Type B pancreatic cell (in vitro differentiated cells): ENCODE measurements around the gene RARS1. TPM values are rescaled to one million over a fixed set of nuclear protein-coding genes. Genes with fewer than 3 reads are reported as not detected.

Experiments
- DNase-seq: peaks from one replicate; pipeline ENCODE4 v3.0.0; 2021; ENCODE audit warnings: mixed read lengths; ENCODE audit not compliant: unreplicated experiment; ENCODE audit errors: extremely low spot score
- H3K27ac Mint-ChIP-seq: 2 replicates; pipeline ENCODE4 v1.8.0; 2021; ENCODE audit warnings: mild to moderate bottlenecking, mixed read lengths
- H3K27me3 Mint-ChIP-seq: 2 replicates; pipeline ENCODE4 v1.8.0; 2021; ENCODE audit warnings: mixed read lengths
- H3K36me3 Mint-ChIP-seq: 2 replicates; pipeline ENCODE4 v1.8.0; 2021; ENCODE audit warnings: mixed read lengths
- H3K4me1 Mint-ChIP-seq: one replicate; pipeline ENCODE4 v1.8.0; 2021; ENCODE audit warnings: mixed read lengths; ENCODE audit not compliant: unreplicated experiment
- H3K4me3 Mint-ChIP-seq: 2 replicates; pipeline ENCODE4 v1.8.0; 2021; ENCODE audit warnings: mild to moderate bottlenecking, mixed read lengths
- H3K9me3 Mint-ChIP-seq: 2 replicates; pipeline ENCODE4 v1.8.0; 2021; ENCODE audit warnings: mixed read lengths
- CTCF ChIP-seq: fragments of 200-600 bp; sonication (generic); conservative IDR thresholded peaks from 2 replicates; pipeline ENCODE4 v1.5.0; 2021; ENCODE audit warnings: antibody characterized with exemption, mild to moderate bottlenecking
- total RNA-seq: library from RNA; stranded (reverse); gene quantifications from 2 replicates; pipeline ENCODE4 v1.2.1, GENCODE V29; 2021; ENCODE audit warnings: low replicate concordance

RARS1 gene
- total RNA-seq, 1 donor from 2014 or later: 102 TPM

GRCh38 chr5:168463081-168463480, 23.2 kb upstream of the RARS1 start:
- H3K4me3 Mint-ChIP-seq: no peak overlapping the region
- H3K4me1 Mint-ChIP-seq: no peaks in the 10 kb centered on the region
- no peaks in the 10 kb centered on the region for H3K9me3 Mint-ChIP-seq
- no peak for TF ChIP-seq CTCF
- no peak overlapping the region for H3K27ac Mint-ChIP-seq
- DNase-seq: no peak
- H3K36me3 Mint-ChIP-seq: peaks cover 20% of the 10 kb centered on the region
- no peaks in the 10 kb centered on the region for H3K27me3 Mint-ChIP-seq

GRCh38 chr5:168464214-168464613, 22.1 kb upstream of the RARS1 start:
- no peak for DNase-seq
- H3K27ac Mint-ChIP-seq: peak overlapping the region; percentile 52
- H3K27me3 Mint-ChIP-seq: no peaks in the 10 kb centered on the region
- no peaks in the 10 kb centered on the region for H3K4me1 Mint-ChIP-seq
- H3K4me3 Mint-ChIP-seq: no peak overlapping the region
- H3K36me3 Mint-ChIP-seq: peaks cover 19% of the 10 kb centered on the region
- TF ChIP-seq CTCF: no peak
- H3K9me3 Mint-ChIP-seq: no peaks in the 10 kb centered on the region

GRCh38 chr5:168464641-168465040, 21.6 kb upstream of the RARS1 start:
- no peaks in the 10 kb centered on the region for H3K9me3 Mint-ChIP-seq
- no peaks in the 10 kb centered on the region for H3K27me3 Mint-ChIP-seq

GRCh38 chr5:168467755-168468330, 18.4 kb upstream of the RARS1 start:
- Mint-ChIP-seq H3K4me3 (no peak overlapping the region), H3K36me3 (peaks cover 16% of the 10 kb centered on the region)

More at GRCh38 chr5:168464641-168465040, 21.6 kb upstream of the RARS1 start:
- Mint-ChIP-seq H3K4me1 (no peaks in the 10 kb centered on the region), H3K27ac (no peak overlapping the region), H3K4me3 (no peak overlapping the region), H3K36me3 (peaks cover 19% of the 10 kb centered on the region)
- DNase-seq: no peak
- no peak for TF ChIP-seq CTCF

GRCh38 chr5:168468836-168469235, 17.4 kb upstream of the RARS1 start:
- no peak for DNase-seq
- no peak for TF ChIP-seq CTCF
- no peaks in the 10 kb centered on the region for H3K27me3 Mint-ChIP-seq
- H3K36me3 Mint-ChIP-seq: peaks cover 14% of the 10 kb centered on the region
- H3K9me3 Mint-ChIP-seq: no peaks in the 10 kb centered on the region
- no peak overlapping the region for H3K4me3 Mint-ChIP-seq
- H3K4me1 Mint-ChIP-seq: peaks cover 4% of the 10 kb centered on the region
- no peak overlapping the region for H3K27ac Mint-ChIP-seq

More at GRCh38 chr5:168467755-168468330, 18.4 kb upstream of the RARS1 start:
- H3K9me3 Mint-ChIP-seq: no peaks in the 10 kb centered on the region
- no peak for TF ChIP-seq CTCF
- H3K27ac Mint-ChIP-seq: peak overlapping the region; percentile 16
- no peaks in the 10 kb centered on the region for H3K27me3 Mint-ChIP-seq
- peaks cover 4% of the 10 kb centered on the region for H3K4me1 Mint-ChIP-seq
- no peak for DNase-seq
